ENCODE measurements around the gene BTN2A1. TPM values are rescaled to one million over a fixed set of nuclear protein-coding genes. Genes with fewer than 3 reads are reported as not detected.

Gene BTN2A1
- total RNA-seq, 1 experiment from 2014 or later: 13.1 TPM

GRCh38 chr6:26483727-26484126 lies 26.0 kb downstream of the BTN2A1 start:
- Histone ChIP-seq H3K36me3 (ENCODE audit: low read depth, low read length) (no peaks in the 10 kb centered on the region), H3K4me1 (ENCODE audit: insufficient read depth, low read length) (no peaks in the 10 kb centered on the region), H3K27ac (ENCODE audit: low read length) (no peak overlapping the region), H3K27me3 (ENCODE audit: low read length) (no peaks in the 10 kb centered on the region), H3K9me2 (replicated peaks; ENCODE audit: low read length) (no peaks in the 10 kb centered on the region), H3K9me3 (ENCODE audit: low read length) (no peaks in the 10 kb centered on the region), H3F3A (ENCODE audit: low read length, unreplicated experiment) (no peaks in the 10 kb centered on the region), H3K79me2 (ENCODE audit: low read length) (no peaks in the 10 kb centered on the region), H3K9ac (ENCODE audit: low read length) (no peak overlapping the region), H4K20me1 (ENCODE audit: low read length) (no peaks in the 10 kb centered on the region), H3K4me2 (ENCODE audit: low read length) (no peak overlapping the region), H2AFZ (ENCODE audit: low read length) (no peak overlapping the region), H3K4me3 (ENCODE audit: low read length) (no peak overlapping the region)
- POLR2A ChIA-PET (ENCODE audit: unreplicated experiment): no interaction called here
- DNase-seq: no peak
- no TSS peak for BruUV-seq (replicated peaks)
- intact Hi-C loops (cut with micrococcal nuclease): no loop called here
- CTCF ChIA-PET: no interaction called here
- no peak for ATAC-seq
- TF ChIP-seq, protein P1, sequence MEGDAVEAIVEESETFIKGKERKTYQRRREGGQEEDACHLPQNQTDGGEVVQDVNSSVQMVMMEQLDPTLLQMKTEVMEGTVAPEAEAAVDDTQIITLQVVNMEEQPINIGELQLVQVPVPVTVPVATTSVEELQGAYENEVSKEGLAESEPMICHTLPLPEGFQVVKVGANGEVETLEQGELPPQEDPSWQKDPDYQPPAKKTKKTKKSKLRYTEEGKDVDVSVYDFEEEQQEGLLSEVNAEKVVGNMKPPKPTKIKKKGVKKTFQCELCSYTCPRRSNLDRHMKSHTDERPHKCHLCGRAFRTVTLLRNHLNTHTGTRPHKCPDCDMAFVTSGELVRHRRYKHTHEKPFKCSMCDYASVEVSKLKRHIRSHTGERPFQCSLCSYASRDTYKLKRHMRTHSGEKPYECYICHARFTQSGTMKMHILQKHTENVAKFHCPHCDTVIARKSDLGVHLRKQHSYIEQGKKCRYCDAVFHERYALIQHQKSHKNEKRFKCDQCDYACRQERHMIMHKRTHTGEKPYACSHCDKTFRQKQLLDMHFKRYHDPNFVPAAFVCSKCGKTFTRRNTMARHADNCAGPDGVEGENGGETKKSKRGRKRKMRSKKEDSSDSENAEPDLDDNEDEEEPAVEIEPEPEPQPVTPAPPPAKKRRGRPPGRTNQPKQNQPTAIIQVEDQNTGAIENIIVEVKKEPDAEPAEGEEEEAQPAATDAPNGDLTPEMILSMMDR (conservative IDR thresholded peaks at IDR 0.05; ENCODE audit: low read depth, low read length): no peak
- no peak for TF ChIP-seq EZH2phosphoT487 (IDR thresholded peaks at IDR 0.05; ENCODE audit: borderline replicate concordance, low read length)
- no peak for TF ChIP-seq EZH2 (IDR thresholded peaks at IDR 0.05; ENCODE audit: low read length, unreplicated experiment)

GRCh38 chr6:26484161-26484560 lies 26.4 kb downstream of the BTN2A1 start:
- ATAC-seq (no peak), DNase-seq (no peak)
- intact Hi-C loops (cut with micrococcal nuclease): no loop called here
- BruUV-seq (replicated peaks): no TSS peak
- H3K27me3 ChIP-seq (ENCODE audit: low read length): no peaks in the 10 kb centered on the region
- POLR2A ChIA-PET (ENCODE audit: unreplicated experiment): no interaction called here
- TF ChIP-seq EZH2 (IDR thresholded peaks at IDR 0.05; ENCODE audit: low read length, unreplicated experiment): no peak
- no peaks in the 10 kb centered on the region for H3K36me3 ChIP-seq (ENCODE audit: low read depth, low read length)
- H3K4me3 ChIP-seq (ENCODE audit: low read length): no peak overlapping the region
- H3K27ac ChIP-seq (ENCODE audit: low read length): no peak overlapping the region
- H4K20me1 ChIP-seq (ENCODE audit: low read length): no peaks in the 10 kb centered on the region
- H3K79me2 ChIP-seq (ENCODE audit: low read length): no peaks in the 10 kb centered on the region
- no peak overlapping the region for H3K4me2 ChIP-seq (ENCODE audit: low read length)
- H3K4me1 ChIP-seq (ENCODE audit: insufficient read depth, low read length): no peaks in the 10 kb centered on the region
- no peaks in the 10 kb centered on the region for H3F3A ChIP-seq (ENCODE audit: low read length, unreplicated experiment)
- CTCF ChIA-PET: no interaction called here
- H2AFZ ChIP-seq (ENCODE audit: low read length): no peak overlapping the region
- H3K9me2 ChIP-seq (replicated peaks; ENCODE audit: low read length): no peaks in the 10 kb centered on the region
- H3K9me3 ChIP-seq (ENCODE audit: low read length): no peaks in the 10 kb centered on the region
- no peak overlapping the region for H3K9ac ChIP-seq (ENCODE audit: low read length)

DNA sequence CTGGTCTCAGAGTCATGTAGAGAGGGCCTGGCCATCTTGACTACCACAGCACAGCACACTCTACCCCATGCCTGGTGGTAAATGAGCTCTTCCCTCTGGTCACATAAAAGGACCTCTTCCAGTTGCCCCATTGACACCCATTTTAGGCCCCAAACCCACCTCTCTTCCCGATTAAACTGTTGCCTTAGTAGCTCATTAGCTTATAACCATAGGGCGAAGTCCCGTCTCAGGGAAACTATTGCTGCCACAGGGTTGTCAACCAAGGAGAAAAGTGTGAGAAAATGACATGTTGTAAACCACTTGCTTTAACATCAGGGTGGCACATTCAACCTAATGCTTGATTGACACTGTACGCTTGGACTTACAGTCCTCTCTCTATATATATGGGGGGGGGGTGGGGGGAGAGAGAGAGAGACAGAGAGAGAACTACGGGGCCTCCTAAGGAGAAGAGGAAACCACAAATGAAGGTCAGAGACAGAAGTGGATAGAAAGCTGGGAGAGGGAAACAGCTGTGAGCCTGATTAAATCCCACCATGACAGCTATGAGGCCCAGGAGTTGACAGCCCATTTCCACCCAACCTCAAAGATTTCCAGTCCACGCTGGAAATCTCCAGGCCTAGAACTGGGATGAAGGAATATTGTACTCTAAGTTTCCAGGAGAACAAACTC lies 27.5 kb downstream of the BTN2A1 start:
- no peaks in the 10 kb centered on the region for H3F3A ChIP-seq (ENCODE audit: low read length, unreplicated experiment)
- BruUV-seq (replicated peaks): no TSS peak
- no peaks in the 10 kb centered on the region for H3K9me3 ChIP-seq (ENCODE audit: low read length)
- TF ChIP-seq EZH2phosphoT487 (IDR thresholded peaks at IDR 0.05; ENCODE audit: borderline replicate concordance, low read length): no peak
- TF ChIP-seq EZH2 (IDR thresholded peaks at IDR 0.05; ENCODE audit: low read length, unreplicated experiment): no peak
- TF ChIP-seq, protein P1 (conservative IDR thresholded peaks at IDR 0.05; ENCODE audit: low read depth, low read length): no peak
- H4K20me1 ChIP-seq (ENCODE audit: low read length): no peaks in the 10 kb centered on the region
- H3K9ac ChIP-seq (ENCODE audit: low read length): no peak overlapping the region
- H3K27ac ChIP-seq (ENCODE audit: low read length): no peak overlapping the region
- DNase-seq: no peak
- POLR2A ChIA-PET (ENCODE audit: unreplicated experiment): no interaction called here
- no peaks in the 10 kb centered on the region for H3K36me3 ChIP-seq (ENCODE audit: low read depth, low read length)
- intact Hi-C loops (cut with micrococcal nuclease): no loop called here
- no peak overlapping the region for H3K4me2 ChIP-seq (ENCODE audit: low read length)
- H3K4me3 ChIP-seq (ENCODE audit: low read length): no peak overlapping the region
- ATAC-seq: no peak
- no peaks in the 10 kb centered on the region for H3K79me2 ChIP-seq (ENCODE audit: low read length)
- CTCF ChIA-PET: no interaction called here
- H3K4me1 ChIP-seq (ENCODE audit: insufficient read depth, low read length): no peaks in the 10 kb centered on the region
- H2AFZ ChIP-seq (ENCODE audit: low read length): no peak overlapping the region
- no peaks in the 10 kb centered on the region for H3K27me3 ChIP-seq (ENCODE audit: low read length)
- no peaks in the 10 kb centered on the region for H3K9me2 ChIP-seq (replicated peaks; ENCODE audit: low read length)
